NCI-H1417 (cell line): Measurements from ENCODE around the gene TAGLN3.
"Not testable (repeated sequence)": the region's sequence is repeated elsewhere in the genome, so short reads cannot be mapped to it uniquely, and the experiment has no call there.

Experiments
- DNase-seq, 3 experiments: peaks; one replicate each; lab custom pipeline; 2025; lab: John Stamatoyannopoulos, UW

TAGLN3 gene

DNA sequence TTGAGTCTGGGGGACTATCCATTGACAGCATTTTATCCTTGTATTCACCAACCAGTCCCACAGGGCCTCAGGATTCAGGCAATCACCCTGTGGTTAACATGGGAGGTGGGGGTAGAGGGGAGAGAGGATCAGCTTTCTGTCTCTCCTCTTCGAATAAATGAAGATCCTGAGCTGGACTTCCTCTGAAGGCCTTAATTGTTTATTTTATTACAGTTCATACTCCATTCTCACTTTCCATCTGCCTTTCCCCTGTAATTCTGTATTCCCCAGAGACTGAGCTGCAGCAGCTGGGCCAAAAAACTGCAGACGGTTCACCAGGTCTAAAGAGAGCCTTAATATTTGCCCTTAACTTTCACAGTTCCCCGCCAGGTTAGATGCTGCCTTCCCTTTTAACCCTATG lies 11.9 kb downstream of the TAGLN3 start:
- peak; percentile 5 to 69 (median 36) for DNase-seq

- DNase-seq, result no peak
These were observed 12.7 kb downstream of the TAGLN3 start for GRCh38 chr3:112011376-112011940.

GRCh38 chr3:112012205-112012992 lies 13.7 kb downstream of the TAGLN3 start:
- DNase-seq, result no peak

GRCh38 chr3:112013058-112013783 lies 14.5 kb downstream of the TAGLN3 start:
- peak in 1 of 3 experiments; percentile 34 for DNase-seq

GRCh38 chr3:112013784-112014143 lies 15.0 kb downstream of the TAGLN3 start:
- DNase-seq, result no peak

- DNase-seq, result peak in 1 of 3 experiments; percentile 24
These were observed 18.4 kb downstream of the TAGLN3 start for GRCh38 chr3:112017091-112017490.

DNA sequence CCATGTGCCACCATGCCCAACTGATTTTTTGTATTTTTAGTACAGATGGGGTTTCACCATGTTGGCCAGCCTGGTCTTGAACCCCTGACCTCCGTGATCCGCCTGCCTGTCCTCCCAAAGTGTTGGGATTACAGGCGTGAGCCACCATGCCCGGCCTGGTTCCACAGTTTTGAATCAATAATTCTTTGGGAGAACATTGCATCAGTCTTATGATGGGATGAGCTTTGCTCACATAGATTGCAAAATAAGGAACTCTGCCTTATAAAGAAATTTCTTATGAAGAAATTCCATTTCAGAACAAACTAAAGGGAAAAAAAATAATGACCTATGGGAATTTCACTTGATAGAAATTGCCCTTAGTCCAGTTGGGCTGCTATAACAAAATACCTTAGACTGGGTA lies 20.0 kb downstream of the TAGLN3 start:
- DNase-seq, result no peak

- no peak for DNase-seq
These were observed 21.0 kb downstream of the TAGLN3 start for GRCh38 chr3:112019716-112020115.

DNA sequence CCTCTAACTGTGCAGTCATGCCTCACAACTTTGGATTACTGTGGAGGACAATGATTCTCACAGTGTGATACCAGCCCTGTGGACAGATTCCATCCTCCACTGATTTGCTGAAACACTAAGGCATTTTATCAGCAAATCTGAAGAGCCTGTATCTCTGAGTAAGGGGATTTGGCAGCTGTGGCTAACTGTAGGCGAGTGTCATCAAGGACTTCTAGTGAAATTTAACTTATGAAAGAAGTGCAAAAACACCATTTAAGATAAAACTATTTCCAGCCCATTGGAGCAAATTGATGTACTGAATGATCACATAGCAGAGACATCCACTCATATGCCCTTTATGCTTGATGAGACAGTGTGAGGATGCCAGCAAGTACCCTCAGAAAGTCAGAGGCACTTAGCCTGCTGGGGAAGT lies 22.0 kb downstream of the TAGLN3 start:
- DNase-seq, result no peak

DNA sequence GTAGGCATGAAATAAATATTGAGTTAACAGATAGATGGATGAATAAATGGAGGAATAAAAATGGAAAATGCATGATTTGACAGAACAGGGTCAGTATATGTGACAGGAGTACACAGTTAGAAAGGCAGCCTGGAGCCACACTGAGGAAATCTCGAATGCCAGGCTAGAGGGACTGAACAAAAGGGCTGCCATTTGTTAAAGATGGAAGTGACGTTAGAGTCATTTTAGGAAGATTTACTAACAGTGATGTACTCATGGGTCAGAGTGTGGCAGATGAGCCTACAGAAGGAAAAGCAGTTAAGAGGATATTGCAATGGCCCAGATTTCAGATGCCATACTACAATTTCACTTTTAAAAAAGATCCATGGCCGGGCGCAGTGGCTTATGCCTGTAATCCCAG lies 28.4 kb downstream of the TAGLN3 start:
- DNase-seq, result no peak

DNA sequence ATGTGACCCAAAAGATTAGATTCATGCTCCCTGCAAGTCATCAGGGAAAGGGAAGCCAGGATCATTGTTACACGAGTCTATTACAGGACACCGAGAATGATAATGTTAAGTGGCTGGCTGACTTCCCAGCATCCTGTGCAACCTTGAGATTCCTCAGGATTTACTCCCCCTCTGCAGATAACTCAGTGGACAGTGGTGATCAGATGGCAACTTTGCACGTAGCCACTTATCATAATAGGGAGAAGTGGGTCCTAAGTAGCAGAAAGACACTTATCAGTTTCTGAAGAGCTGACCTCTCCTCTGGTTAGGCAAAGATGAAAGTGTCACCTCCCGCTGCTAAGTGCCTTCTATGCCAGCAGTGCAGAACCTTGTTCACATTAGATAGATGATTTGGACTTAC lies 29.1 kb downstream of the TAGLN3 start:
- peak in 2 of 3 experiments; percentile 10 to 93 for DNase-seq

GRCh38 chr3:112030901-112031300 lies 32.2 kb downstream of the TAGLN3 start:
- DNase-seq, result no peak

GRCh38 chr3:112032098-112032731 lies 33.5 kb downstream of the TAGLN3 start:
- DNase-seq, result peak in 2 of 3 experiments; percentile 35 to 48

GRCh38 chr3:112034436-112034835 lies 35.7 kb downstream of the TAGLN3 start, which contains the start of gene TMPRSS7:
TSS of gene TMPRSS7 (plus strand) at chr3:112034736. CDS start at chr3:112034846, 110 bp downstream.
- no peak for DNase-seq

GRCh38 chr3:112035241-112035640 lies 36.5 kb downstream of the TAGLN3 start:
- no peak for DNase-seq

DNA sequence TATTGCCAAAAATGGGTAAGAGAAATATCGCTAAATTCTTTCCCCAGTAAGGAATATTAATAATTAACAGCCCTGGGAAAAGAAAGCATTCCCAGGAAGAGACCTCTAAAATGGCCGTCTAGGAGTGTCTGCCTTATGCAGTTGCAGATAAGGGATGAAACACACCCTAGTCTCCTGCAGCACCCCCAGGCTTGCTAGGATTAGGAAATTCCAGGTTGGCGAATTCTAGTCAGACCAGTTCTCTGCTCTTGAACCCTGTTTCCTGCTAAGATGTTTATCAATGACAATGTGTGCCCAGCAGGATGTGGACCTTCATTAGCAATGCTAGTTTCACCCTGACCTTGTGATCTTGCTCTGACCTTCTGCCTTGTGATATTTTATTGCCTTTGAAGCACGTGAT lies 38.5 kb downstream of the TAGLN3 start:
- DNase-seq, result not testable (repeated sequence)

- peak in 2 of 3 experiments; percentile 25 to 66 for DNase-seq
These were observed 40.1 kb downstream of the TAGLN3 start for GRCh38 chr3:112038863-112039262.

- DNase-seq, result no peak
These were observed 42.6 kb downstream of the TAGLN3 start for GRCh38 chr3:112041321-112041720.

DNA sequence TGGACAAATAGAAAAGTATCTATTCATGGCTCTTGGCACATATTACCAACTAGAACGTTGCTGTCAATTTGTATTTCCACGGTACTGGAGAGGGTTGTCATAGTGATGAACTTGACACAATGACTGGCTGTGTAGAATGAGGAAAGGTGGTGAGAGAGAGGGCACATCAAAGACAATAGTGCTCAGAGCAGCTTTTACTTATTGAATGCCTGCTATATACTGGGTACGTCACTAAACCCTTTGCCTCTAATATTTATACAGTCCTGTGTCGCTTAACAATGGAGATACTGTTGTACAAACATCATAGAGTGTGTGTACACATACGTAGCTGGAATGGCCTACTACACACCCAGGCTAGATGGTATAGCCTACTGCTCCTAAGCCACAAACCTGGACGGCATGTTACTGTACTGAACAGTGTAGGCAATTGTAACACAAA lies 44.1 kb downstream of the TAGLN3 start:
- peak; percentile 82 to 99 (median 83) for DNase-seq

DNA sequence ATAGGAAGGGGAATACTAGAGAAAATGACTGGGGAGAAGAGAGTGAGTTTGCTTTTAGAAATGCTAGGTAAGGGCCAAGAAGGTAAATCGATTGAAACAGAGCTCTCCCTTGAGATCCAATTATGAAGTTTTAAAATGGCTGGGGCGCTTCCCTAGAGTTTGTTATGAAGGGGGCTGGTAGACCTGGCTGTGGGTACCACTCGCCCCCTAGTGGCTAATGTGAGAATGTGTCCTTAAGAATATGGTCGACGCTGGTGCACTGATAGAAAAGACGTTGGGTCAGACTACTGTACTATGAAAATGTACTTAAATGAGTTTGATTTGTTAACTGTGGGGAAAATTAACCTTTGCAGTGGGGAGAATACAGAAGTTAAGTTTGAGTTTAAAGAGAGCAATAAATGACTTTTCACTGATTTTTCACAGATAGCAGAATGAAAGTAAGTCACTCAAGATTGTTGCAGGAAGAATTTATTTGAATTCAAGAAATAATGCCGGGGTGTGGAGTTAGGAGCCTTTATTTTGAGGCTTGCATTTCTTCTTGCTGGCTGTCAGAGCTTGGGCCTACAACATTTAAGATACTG lies 45.0 kb downstream of the TAGLN3 start:
- DNase-seq, result peak; percentile 74 to 94 (median 86)

GRCh38 chr3:112046599-112046998 lies 47.9 kb downstream of the TAGLN3 start:
- no peak for DNase-seq

- no peak for DNase-seq
These were observed 48.5 kb downstream of the TAGLN3 start for GRCh38 chr3:112047264-112047663.
